Fibroblast of lung (primary cell): ENCODE data around the gene APOO.

ENCODE experiments used
- EZH2 ChIP-seq: IDR thresholded peaks from 2 replicates; pipeline ENCODE4 v1.5.1; 2012; ENCODE audit warnings: low read length, control low read depth, mild to moderate bottlenecking; ENCODE audit errors: missing control alignments
- TF ChIP-seq, protein P1 (sequence below), 2 donors: IDR thresholded peaks in 1 of 2; conservative IDR thresholded peaks in 1 of 2; 1 replicate in 1 of 2; 2 replicates in 1 of 2; pipeline ENCODE4 v1.5.1; 2011 to 2012; ENCODE audit warnings: low read length in 2 of 2, control low read depth in 1 of 2, inconsistent platforms in 1 of 2, low read depth in 1 of 2, mild to moderate bottlenecking in 1 of 2

GRCh38 chrX:23954396-23954795 is 46.7 kb upstream of the APOO start:
- TF ChIP-seq, protein P1, sequence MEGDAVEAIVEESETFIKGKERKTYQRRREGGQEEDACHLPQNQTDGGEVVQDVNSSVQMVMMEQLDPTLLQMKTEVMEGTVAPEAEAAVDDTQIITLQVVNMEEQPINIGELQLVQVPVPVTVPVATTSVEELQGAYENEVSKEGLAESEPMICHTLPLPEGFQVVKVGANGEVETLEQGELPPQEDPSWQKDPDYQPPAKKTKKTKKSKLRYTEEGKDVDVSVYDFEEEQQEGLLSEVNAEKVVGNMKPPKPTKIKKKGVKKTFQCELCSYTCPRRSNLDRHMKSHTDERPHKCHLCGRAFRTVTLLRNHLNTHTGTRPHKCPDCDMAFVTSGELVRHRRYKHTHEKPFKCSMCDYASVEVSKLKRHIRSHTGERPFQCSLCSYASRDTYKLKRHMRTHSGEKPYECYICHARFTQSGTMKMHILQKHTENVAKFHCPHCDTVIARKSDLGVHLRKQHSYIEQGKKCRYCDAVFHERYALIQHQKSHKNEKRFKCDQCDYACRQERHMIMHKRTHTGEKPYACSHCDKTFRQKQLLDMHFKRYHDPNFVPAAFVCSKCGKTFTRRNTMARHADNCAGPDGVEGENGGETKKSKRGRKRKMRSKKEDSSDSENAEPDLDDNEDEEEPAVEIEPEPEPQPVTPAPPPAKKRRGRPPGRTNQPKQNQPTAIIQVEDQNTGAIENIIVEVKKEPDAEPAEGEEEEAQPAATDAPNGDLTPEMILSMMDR (conservative IDR thresholded peaks at IDR 0.05 in 1 of 2, IDR thresholded peaks at IDR 0.05 in 1 of 2; ENCODE audit: low read depth in 1 of 2, low read length in 2 of 2): no peak
- no peak for TF ChIP-seq EZH2
